ENCODE measurements around the gene EFNA2.

DNA sequence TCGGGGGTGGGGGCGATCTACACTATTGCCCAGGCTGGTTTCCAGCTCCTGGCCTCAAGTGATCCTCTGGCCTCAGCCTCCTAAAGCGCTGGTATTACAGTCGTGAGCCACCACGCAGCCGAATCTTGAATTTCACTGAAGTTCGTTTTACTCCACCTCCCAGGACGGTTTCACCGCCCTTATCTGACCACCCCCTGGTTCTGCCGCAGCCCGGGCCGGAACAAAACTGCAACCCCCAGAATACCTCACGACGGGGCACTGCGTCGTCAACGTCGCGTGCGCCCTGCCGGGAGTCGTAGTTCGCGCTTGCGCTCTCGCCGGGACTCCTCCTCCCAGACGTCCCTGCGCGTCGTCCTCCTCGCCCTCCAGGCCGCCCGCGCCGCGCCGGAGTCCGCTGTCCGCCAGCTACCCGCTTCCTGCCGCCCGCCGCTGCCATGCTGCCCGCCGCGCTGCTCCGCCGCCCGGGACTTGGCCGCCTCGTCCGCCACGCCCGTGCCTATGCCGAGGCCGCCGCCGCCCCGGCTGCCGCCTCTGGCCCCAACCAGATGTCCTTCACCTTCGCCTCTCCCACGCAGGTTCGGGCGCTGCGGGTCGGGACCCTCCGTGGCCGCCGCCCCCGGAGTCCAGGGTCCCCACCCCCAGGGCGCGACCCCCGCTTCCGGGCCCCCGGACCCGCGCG, 44.1 kb upstream of the EFNA2 start, which contains the start of gene ATP5F1D:
- TF ChIP-seq EZH2 (IDR thresholded peaks at IDR 0.05; ENCODE audit: low read length) (no peak), CTCF (optimal IDR thresholded peaks at IDR 0.05 in 1 of 3, IDR thresholded peaks at IDR 0.05 in 1 of 3, conservative IDR thresholded peaks at IDR 0.05 in 1 of 3; ENCODE audit: extremely low read depth in 1 of 3, insufficient read depth in 2 of 3, low read length in 3 of 3) (no peak)
